MM.1S (cell line): ENCODE results near the gene CD81.

Experiments
- DNase-seq: peaks from one replicate; pipeline ENCODE4 v3.0.0-alpha.2; 2015
- H2AFZ ChIP-seq: fragments of 300-600 bp; sonication (generic); 2 replicates; pipeline ENCODE4 v1.6.0; 2016; ENCODE audit warnings: antibody characterized with exemption, low read length
- H3F3A ChIP-seq: fragments of 300-600 bp; sonication (generic); 2 replicates; pipeline ENCODE4 v1.6.1; 2016; ENCODE audit warnings: mild to moderate bottlenecking, antibody characterized with exemption, low read length, moderate library complexity, mixed read lengths; ENCODE audit not compliant: insufficient read depth
- H3K27ac ChIP-seq: fragments of 300-600 bp; sonication (generic); 2 replicates; pipeline ENCODE4 v1.5.1; 2016; ENCODE audit warnings: mild to moderate bottlenecking, low read length
- H3K27me3 ChIP-seq: fragments of 300-600 bp; sonication (generic); replicated peaks from 2 replicates; pipeline ENCODE4 v1.6.0; 2016; ENCODE audit warnings: low read length; ENCODE audit not compliant: insufficient read depth
- H3K36me3 ChIP-seq: fragments of 300-600 bp; sonication (generic); replicated peaks from 2 replicates; pipeline ENCODE4 v1.6.1; 2016; ENCODE audit warnings: mild to moderate bottlenecking, low read length, mixed read lengths; ENCODE audit not compliant: insufficient read depth
- H3K4me1 ChIP-seq: fragments of 300-600 bp; sonication (generic); 2 replicates; pipeline ENCODE4 v1.6.1; 2016; ENCODE audit warnings: low read length, mixed read lengths
- H3K4me2 ChIP-seq: fragments of 300-600 bp; sonication (generic); 2 replicates; pipeline ENCODE4 v1.6.0; 2016; ENCODE audit warnings: low read depth, low read length
- H3K4me3 ChIP-seq: fragments of 300-600 bp; sonication (generic); 2 replicates; pipeline ENCODE4 v1.5.1; 2016; ENCODE audit warnings: low read length, mixed read lengths
- H3K79me2 ChIP-seq: fragments of 300-600 bp; sonication (generic); 2 replicates; pipeline ENCODE4 v1.6.1; 2016; ENCODE audit warnings: mixed run types, low read length, mixed read lengths
- H3K9ac ChIP-seq: fragments of 300-600 bp; sonication (generic); 2 replicates; pipeline ENCODE4 v1.6.1; 2016; ENCODE audit warnings: low read length, mixed read lengths
- H3K9me2 ChIP-seq: fragments of 300-600 bp; sonication (generic); replicated peaks from 2 replicates; pipeline ENCODE4 v1.6.1; 2016; ENCODE audit warnings: mild to moderate bottlenecking, low read length, mixed read lengths; ENCODE audit not compliant: insufficient read depth
- H3K9me3 ChIP-seq: fragments of 300-600 bp; sonication (generic); replicated peaks from 2 replicates; pipeline ENCODE4 v1.6.1; 2016; ENCODE audit warnings: mild to moderate bottlenecking, low read length, mixed read lengths; ENCODE audit not compliant: insufficient read depth
- H4K20me1 ChIP-seq: fragments of 300-600 bp; sonication (generic); 2 replicates; pipeline ENCODE4 v1.6.1; 2016; ENCODE audit warnings: mild to moderate bottlenecking, low read length, moderate library complexity, mixed read lengths; ENCODE audit not compliant: insufficient read depth
- EZH2 ChIP-seq: fragments of 300-600 bp; sonication (generic); optimal IDR thresholded peaks from 2 replicates; pipeline ENCODE3; 2017; ENCODE audit warnings: low read depth, mild to moderate bottlenecking, antibody characterized with exemption, low read length, mixed read lengths
- EZH2phosphoT487 ChIP-seq: fragments of 300-600 bp; sonication (generic); IDR thresholded peaks from 2 replicates; pipeline ENCODE4 v1.6.1; 2018; ENCODE audit warnings: antibody characterized with exemption, low read length
- TF ChIP-seq, protein P1 (sequence below): fragments of 300-600 bp; sonication (generic); IDR thresholded peaks from 2 replicates; pipeline ENCODE4 v1.5.1; 2016; ENCODE audit warnings: antibody characterized with exemption, low read length, mixed read lengths

The CD81 gene

DNA sequence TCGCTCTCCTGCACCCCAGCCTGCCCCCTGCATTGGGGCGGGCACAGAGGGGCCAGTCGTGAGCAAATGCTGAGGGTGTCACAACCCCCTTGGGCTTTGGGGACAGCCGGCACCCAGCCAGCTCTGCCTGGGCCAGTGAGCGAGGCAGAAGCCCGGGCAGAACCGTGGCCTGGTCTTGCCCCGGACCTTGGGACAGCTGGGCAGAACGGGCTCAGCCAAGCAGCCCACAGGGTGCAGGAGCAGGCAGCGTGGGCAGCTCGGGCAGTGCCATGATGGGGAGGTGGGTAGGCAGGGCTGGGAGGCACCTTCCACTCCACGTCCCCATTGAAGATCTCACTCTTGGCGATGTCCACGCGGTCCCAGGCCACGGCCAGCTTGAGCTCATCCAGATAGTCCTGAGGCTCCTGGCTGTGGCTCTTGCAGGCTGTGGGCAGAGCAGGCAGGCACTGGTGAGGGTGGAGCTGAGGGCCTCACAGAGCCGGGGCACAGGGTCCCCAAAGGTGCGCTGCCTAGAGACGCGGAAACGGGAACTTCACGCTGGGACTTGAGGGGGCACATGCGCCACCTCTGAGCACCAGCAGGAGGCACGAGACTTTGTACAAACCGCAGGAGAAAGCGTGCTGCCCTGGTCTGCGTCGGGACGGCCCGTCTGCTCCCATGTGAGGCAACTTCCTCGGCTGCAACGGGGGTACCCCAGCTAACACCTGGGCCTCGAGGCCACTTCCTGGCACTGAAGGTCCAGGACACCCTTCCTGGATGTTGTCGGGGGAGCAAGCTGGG is 38.7 kb downstream of the CD81 start:
- Histone ChIP-seq H4K20me1 (no peaks in the 10 kb centered on the region), H3K27ac (no peak overlapping the region), H2AFZ (no peak overlapping the region), H3K4me1 (no peaks in the 10 kb centered on the region), H3K4me3 (no peak overlapping the region), H3F3A (no peaks in the 10 kb centered on the region), H3K4me2 (no peak overlapping the region), H3K9me2 (no peaks in the 10 kb centered on the region), H3K9me3 (no peaks in the 10 kb centered on the region), H3K27me3 (peaks cover 83% of the 10 kb centered on the region), H3K79me2 (no peaks in the 10 kb centered on the region), H3K9ac (no peak overlapping the region), H3K36me3 (no peaks in the 10 kb centered on the region)
- TF ChIP-seq EZH2phosphoT487, result no peak
- TF ChIP-seq EZH2, result no peak
- TF ChIP-seq, protein P1, sequence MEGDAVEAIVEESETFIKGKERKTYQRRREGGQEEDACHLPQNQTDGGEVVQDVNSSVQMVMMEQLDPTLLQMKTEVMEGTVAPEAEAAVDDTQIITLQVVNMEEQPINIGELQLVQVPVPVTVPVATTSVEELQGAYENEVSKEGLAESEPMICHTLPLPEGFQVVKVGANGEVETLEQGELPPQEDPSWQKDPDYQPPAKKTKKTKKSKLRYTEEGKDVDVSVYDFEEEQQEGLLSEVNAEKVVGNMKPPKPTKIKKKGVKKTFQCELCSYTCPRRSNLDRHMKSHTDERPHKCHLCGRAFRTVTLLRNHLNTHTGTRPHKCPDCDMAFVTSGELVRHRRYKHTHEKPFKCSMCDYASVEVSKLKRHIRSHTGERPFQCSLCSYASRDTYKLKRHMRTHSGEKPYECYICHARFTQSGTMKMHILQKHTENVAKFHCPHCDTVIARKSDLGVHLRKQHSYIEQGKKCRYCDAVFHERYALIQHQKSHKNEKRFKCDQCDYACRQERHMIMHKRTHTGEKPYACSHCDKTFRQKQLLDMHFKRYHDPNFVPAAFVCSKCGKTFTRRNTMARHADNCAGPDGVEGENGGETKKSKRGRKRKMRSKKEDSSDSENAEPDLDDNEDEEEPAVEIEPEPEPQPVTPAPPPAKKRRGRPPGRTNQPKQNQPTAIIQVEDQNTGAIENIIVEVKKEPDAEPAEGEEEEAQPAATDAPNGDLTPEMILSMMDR, result peak; percentile 27
- no peak for DNase-seq

DNA sequence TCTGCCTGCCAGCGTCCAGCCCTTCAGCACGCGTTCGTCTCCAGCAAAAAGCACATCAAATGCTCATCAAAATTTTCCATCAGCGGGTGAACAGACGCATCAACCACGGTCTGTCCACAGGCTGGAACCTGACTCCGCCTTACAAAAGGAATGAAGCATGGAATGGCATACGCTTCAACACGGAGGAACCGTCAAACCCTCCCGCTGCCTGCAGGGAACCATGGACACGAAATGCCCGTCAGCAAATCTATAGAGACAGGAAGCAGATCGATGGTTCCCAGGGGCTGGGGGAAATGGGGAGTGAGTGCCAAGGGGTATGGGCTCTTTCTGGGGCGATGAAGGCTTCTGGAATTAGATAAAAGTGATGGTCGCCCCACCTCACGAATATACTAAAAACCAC is 39.7 kb downstream of the CD81 start:
- peaks cover 83% of the 10 kb centered on the region for H3K27me3 ChIP-seq
- H3K9me2 ChIP-seq, result no peaks in the 10 kb centered on the region
- H3K4me3 ChIP-seq, result no peak overlapping the region
- no peak overlapping the region for H3K4me2 ChIP-seq
- H3K79me2 ChIP-seq, result no peaks in the 10 kb centered on the region
- no peak overlapping the region for H3K9ac ChIP-seq
- no peak for DNase-seq
- H3F3A ChIP-seq, result no peaks in the 10 kb centered on the region
- no peaks in the 10 kb centered on the region for H3K36me3 ChIP-seq
- H2AFZ ChIP-seq, result no peak overlapping the region
- no peak overlapping the region for H3K27ac ChIP-seq
- TF ChIP-seq EZH2 (peak; percentile 54), EZH2phosphoT487 (no peak)
- TF ChIP-seq, protein P1, result no peak
- H4K20me1 ChIP-seq, result no peaks in the 10 kb centered on the region
- H3K9me3 ChIP-seq, result no peaks in the 10 kb centered on the region
- no peaks in the 10 kb centered on the region for H3K4me1 ChIP-seq

DNA sequence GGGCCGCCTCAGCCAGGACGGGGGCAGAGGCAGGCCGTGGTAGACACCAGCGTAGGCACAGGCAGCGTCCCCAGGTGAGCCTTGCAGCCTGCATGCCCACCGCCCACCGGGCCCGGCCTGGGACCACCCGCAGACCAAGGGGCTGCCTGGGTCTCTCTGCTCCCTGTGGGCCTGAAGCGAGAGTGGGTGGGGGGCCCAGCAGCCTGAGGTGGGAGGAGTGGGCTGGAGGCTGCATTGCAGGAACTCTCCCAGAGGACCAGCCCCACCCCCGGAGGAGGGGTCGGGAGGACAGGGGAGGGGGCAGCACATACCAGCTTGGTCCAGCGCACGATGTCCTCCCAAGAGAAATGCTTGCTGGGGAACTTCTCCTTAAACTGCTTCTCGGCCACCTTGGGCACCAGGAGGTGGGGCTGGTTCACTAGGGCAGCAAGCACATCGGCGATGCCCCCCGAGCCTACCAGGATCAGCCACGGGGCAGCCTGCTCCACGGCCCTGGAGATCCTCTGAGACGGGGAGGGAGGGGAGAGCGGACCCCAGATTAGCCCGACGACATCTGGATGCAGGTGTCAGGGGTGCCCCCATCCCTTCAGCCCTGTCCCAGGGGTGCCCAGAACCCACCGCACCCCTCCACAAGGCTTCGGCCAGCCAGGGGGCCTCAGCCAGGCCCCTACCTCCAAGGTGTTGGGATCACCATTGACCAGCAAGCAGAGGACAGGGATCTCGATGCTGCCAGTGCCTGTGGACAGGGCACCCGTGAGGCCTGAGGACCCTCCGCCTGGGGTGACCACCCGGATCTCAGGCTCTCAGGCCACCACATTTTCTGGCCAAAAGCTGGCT is 41.0 kb downstream of the CD81 start:
- Histone ChIP-seq H4K20me1 (no peaks in the 10 kb centered on the region), H3K36me3 (no peaks in the 10 kb centered on the region), H3K4me3 (no peak overlapping the region), H3K9me2 (no peaks in the 10 kb centered on the region), H3K9me3 (no peaks in the 10 kb centered on the region), H3K4me1 (no peaks in the 10 kb centered on the region), H3K4me2 (no peak overlapping the region), H3K9ac (no peak overlapping the region), H2AFZ (no peak overlapping the region), H3F3A (no peaks in the 10 kb centered on the region), H3K79me2 (no peaks in the 10 kb centered on the region), H3K27ac (no peak overlapping the region), H3K27me3 (peaks cover 83% of the 10 kb centered on the region)
- no peak for DNase-seq
- TF ChIP-seq EZH2phosphoT487, result no peak
- TF ChIP-seq, protein P1, result no peak
- TF ChIP-seq EZH2, result no peak
